Endothelial cell of umbilical vein (primary cell): ENCODE results near the gene PLCD3. TPM values are rescaled to one million over a fixed set of nuclear protein-coding genes. Genes with fewer than 3 reads are reported as not detected.

ENCODE experiments used
- BruUV-seq: library from RNA; stranded (reverse); fragments of 400-500 nt; replicated peaks from 2 replicates; lab custom pipeline; 2021; lab: Mats Ljungman, UMichigan
- CTCF ChIA-PET: fragments of 300-600, 350-600 bp; sonication (Branson Sonifier 250); formaldehyde crosslinking; loops from one replicate; lab custom pipeline; 2021; ENCODE audit warnings: antibody characterized with exemption, inconsistent platforms; lab: Charles Lee
- POLR2A ChIA-PET: fragments of 300-600, 350-600 bp; sonication (Branson Sonifier 250); formaldehyde crosslinking; loops from one replicate; lab custom pipeline; 2021; ENCODE audit warnings: antibody characterized with exemption, inconsistent platforms; lab: Charles Lee
- DNase-seq: peaks from one replicate; pipeline ENCODE4 v3.0.0-alpha.2; 2011; ENCODE audit warnings: low read depth, low spot score
- FAIRE-seq: peaks from 2 replicates; lab custom pipeline; 2011; peaks lifted over from hg19 to GRCh38; lab: Jason Lieb, UNC
- H2AFZ ChIP-seq: 2 replicates; pipeline ENCODE4 v1.6.0; 2012; ENCODE audit warnings: low read depth, low read length, control low read depth, inconsistent platforms
- H3K27ac ChIP-seq: 2 replicates; pipeline ENCODE4 v1.5.1; 2011; ENCODE audit warnings: low read depth, mild to moderate bottlenecking, control low read depth, low read length, moderate library complexity; ENCODE audit not compliant: insufficient read depth
- H3K27me3 ChIP-seq, 2 experiments: 2 replicates each; pipeline versions ENCODE4 v1.6.0 to v1.6.1; 2011; ENCODE audit warnings: low read length in 2 of 2, mixed read lengths in 1 of 2; ENCODE audit not compliant: control insufficient read depth in 2 of 2, insufficient read depth in 2 of 2
- H3K36me3 ChIP-seq, 2 experiments: 2 replicates in 1 of 2; 3 replicates in 1 of 2; pipeline ENCODE4 v1.5.1; 2011; ENCODE audit warnings: low read length in 2 of 2, mild to moderate bottlenecking in 1 of 2, moderate library complexity in 1 of 2; ENCODE audit not compliant: control insufficient read depth in 2 of 2, insufficient read depth in 2 of 2; ENCODE audit errors: extremely low read depth in 1 of 2
- H3K4me1 ChIP-seq: 3 replicates; pipeline ENCODE4 v1.5.1; 2011; ENCODE audit warnings: mild to moderate bottlenecking, low read length; ENCODE audit not compliant: control insufficient read depth, insufficient read depth; ENCODE audit errors: extremely low read depth
- H3K4me2 ChIP-seq: 2 replicates; pipeline ENCODE4 v1.6.1; 2011; ENCODE audit warnings: low read length, control low read depth, mixed read lengths; ENCODE audit not compliant: insufficient read depth
- H3K4me3 ChIP-seq, 3 experiments: fragments of 200-600 bp in 1 of 3; sonication (generic), shearing (Covaris generic) in 1 of 3; replicated peaks in 1 of 3; 2 replicates each; pipeline ENCODE4 v1.5.1; 2011 to 2016; ENCODE audit warnings: control low read depth in 3 of 3, low read length in 3 of 3, mild to moderate bottlenecking in 2 of 3, inconsistent platforms in 1 of 3, low read depth in 1 of 3, moderate library complexity in 1 of 3; ENCODE audit not compliant: insufficient read depth in 1 of 3
- H3K79me2 ChIP-seq: 2 replicates; pipeline ENCODE4 v1.6.0; 2012; ENCODE audit warnings: low read length, inconsistent platforms; ENCODE audit not compliant: control insufficient read depth, insufficient read depth
- H3K9ac ChIP-seq: replicated peaks from 2 replicates; pipeline ENCODE3; 2011; ENCODE audit warnings: low read length, control low read depth; ENCODE audit not compliant: insufficient read depth; ENCODE audit errors: extremely low read depth
- H3K9me1 ChIP-seq: replicated peaks from 3 replicates; pipeline ENCODE4 v1.6.0; 2011; ENCODE audit warnings: mild to moderate bottlenecking, low read length; ENCODE audit not compliant: control insufficient read depth, insufficient read depth; ENCODE audit errors: extremely low read depth
- H3K9me3 ChIP-seq: replicated peaks from 2 replicates; pipeline ENCODE4 v1.5.1; 2012; ENCODE audit warnings: low read length, inconsistent platforms; ENCODE audit not compliant: control insufficient read depth, insufficient read depth
- H4K20me1 ChIP-seq: replicated peaks from 2 replicates; pipeline ENCODE3; 2011; ENCODE audit warnings: mild to moderate bottlenecking, low read length; ENCODE audit not compliant: control insufficient read depth, insufficient read depth; ENCODE audit errors: extremely low read depth
- MYC ChIP-seq: IDR thresholded peaks from one replicate; pipeline ENCODE4 v1.6.1; 2011; ENCODE audit warnings: mild to moderate bottlenecking, low read depth, low read length
- POLR2A ChIP-seq: IDR thresholded peaks from 2 replicates; pipeline ENCODE4 v1.6.1; 2012; ENCODE audit warnings: low read depth, mild to moderate bottlenecking, control low read depth, low read length
- dilution Hi-C: fragments of 300-500 bp; cut with MboI; formaldehyde crosslinking; loops from one replicate; pipeline ENCODE4 v1.15.0; 2019; ENCODE audit warnings: low sequenced_read_pairs; ENCODE audit not compliant: extremely low pct_ligation_motif_present
- intact Hi-C: fragments of 100-400 bp; cut with micrococcal nuclease; formaldehyde crosslinking; loops from one replicate; pipeline ENCODE4 v1.10.0; 2022
- polyA plus RNA-seq, 4 experiments: library from polyadenylated mRNA; depleted of rRNA in 3 of 4; stranded (reverse) in 3 of 4; unstranded in 1 of 4; fragments of >200 nt; gene quantifications; 2 replicates each; pipeline versions ENCODE4 v1.2.1 to v1.2.3, GENCODE V29; 2011 to 2012; ENCODE audit warnings: missing spikeins in 1 of 4
- total RNA-seq: library from RNA; stranded (reverse); gene quantifications from 2 replicates; pipeline ENCODE4 v1.2.3, GENCODE V29; 2021
- TF ChIP-seq, protein P1 (sequence below), 2 donors: IDR thresholded peaks; 1 replicate in 1 of 2; 2 replicates in 1 of 2; pipeline ENCODE4 v1.5.1; 2011; ENCODE audit warnings: low read length in 2 of 2, mild to moderate bottlenecking in 2 of 2, moderate library complexity in 2 of 2, control low read depth in 1 of 2, inconsistent platforms in 1 of 2, low read depth in 1 of 2; ENCODE audit not compliant: insufficient read depth in 1 of 2; ENCODE audit errors: extremely low read depth in 1 of 2

Gene PLCD3
- total and polyA plus RNA-seq, 2 donors (not counting 3 experiments of a cell fraction or from before 2014, with no cell fraction given): 30.4 to 43.1 TPM

DNA sequence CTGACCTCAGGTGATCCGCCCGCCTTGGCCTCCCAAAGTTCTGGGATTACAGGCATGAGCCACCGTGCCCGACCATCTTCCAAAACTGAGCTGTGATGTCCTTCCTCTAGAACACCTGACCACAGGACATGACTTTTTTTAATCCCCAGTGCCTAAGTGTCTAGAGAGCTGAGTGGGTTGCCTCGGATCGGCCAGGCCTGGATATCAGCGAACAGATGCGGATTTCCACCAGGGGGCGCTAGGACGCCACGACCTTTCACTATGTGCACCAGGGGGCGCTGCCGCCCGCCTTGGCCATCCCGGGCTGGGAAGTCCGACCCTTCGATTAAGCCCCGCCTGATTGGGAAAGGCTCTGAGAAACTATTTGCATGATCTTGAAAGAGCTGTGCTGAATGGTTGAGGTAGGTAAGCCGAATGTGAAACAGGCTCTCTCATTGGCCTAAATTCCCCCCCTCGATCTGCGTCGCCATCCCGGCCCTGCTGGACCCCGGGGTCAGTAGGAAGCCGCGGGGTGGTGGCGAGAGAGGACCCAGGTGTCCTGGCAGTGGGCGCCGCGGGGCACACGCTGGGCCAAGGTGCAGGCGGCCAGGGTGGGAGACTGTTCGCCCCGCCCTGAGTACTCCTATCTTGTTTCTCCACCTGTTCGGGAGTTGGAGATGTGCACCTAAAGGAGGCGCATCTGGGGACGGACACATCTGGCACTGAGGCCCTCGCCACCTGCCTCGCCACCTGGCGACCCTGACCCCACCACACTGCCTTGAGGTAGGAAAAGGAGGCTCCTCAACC lies 3.1 kb upstream of the PLCD3 start, which contains the start of gene ACBD4:
Gene ACBD4, plus strand, starts transcription at position 496 of the 786 bp plus-strand sequence. CDS start 458 bp downstream, outside the sequence.
- DNase-seq (peak; percentile 98), FAIRE-seq (peak; percentile 100)
- Histone ChIP-seq H3K9ac (peak within 1 kb of the TSS; percentile 22), H3K27me3 (no peaks in the 10 kb centered on the region), H3K9me1 (no peaks in the 10 kb centered on the region), H3K4me2 (peak within 1 kb of the TSS; percentile 79), H4K20me1 (no peaks in the 10 kb centered on the region), H3K4me1 (peaks cover 17% of the 10 kb centered on the region), H2AFZ (peak within 1 kb of the TSS; percentile 77), H3K79me2 (peaks cover 2% of the 10 kb centered on the region), H3K36me3 (no peaks in the 10 kb centered on the region), H3K9me3 (no peaks in the 10 kb centered on the region), H3K27ac (peak within 1 kb of the TSS; percentile 14), H3K4me3 (peak within 1 kb of the TSS; percentile 3 to 69 (median 53))
- TSS peak; percentile 35 for BruUV-seq
- CTCF ChIA-PET: interaction anchor here (0.5 to 6.4 kb wide), 95 partner anchors 11 to 1355 kb away, joined by 3 to 476 read pairs (median 5); partner anchors contain the start of genes C1QL1, CFAP97D1, DCAKD and EFTUD2
- peak; percentile 50 for TF ChIP-seq POLR2A
- TF ChIP-seq, protein P1, sequence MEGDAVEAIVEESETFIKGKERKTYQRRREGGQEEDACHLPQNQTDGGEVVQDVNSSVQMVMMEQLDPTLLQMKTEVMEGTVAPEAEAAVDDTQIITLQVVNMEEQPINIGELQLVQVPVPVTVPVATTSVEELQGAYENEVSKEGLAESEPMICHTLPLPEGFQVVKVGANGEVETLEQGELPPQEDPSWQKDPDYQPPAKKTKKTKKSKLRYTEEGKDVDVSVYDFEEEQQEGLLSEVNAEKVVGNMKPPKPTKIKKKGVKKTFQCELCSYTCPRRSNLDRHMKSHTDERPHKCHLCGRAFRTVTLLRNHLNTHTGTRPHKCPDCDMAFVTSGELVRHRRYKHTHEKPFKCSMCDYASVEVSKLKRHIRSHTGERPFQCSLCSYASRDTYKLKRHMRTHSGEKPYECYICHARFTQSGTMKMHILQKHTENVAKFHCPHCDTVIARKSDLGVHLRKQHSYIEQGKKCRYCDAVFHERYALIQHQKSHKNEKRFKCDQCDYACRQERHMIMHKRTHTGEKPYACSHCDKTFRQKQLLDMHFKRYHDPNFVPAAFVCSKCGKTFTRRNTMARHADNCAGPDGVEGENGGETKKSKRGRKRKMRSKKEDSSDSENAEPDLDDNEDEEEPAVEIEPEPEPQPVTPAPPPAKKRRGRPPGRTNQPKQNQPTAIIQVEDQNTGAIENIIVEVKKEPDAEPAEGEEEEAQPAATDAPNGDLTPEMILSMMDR (IDR thresholded peaks at IDR 0.05; ENCODE audit: extremely low read depth in 1 of 2, insufficient read depth in 1 of 2, low read depth in 1 of 2, low read length in 2 of 2): peak; percentile 100
- no peak for TF ChIP-seq MYC
- intact Hi-C loops: loop anchor here (1.0 kb wide), 4 partner anchors 13 to 100 kb away; partner anchors contain the start of genes HEXIM1 and HEXIM2
- POLR2A ChIA-PET: interaction anchor here (0.6 to 1.7 kb wide), 5 partner anchors 10 to 62 kb away, joined by 3 to 58 read pairs (median 8); partner anchors contain the start of genes HEXIM1 and HEXIM2
- dilution Hi-C loops: no loop called here
